SU-DHL-6 (cell line): ENCODE data around the gene WNT4.
A peak's percentile ranks its signal among the peaks of the same experiment; 100 is the strongest.

Experiments used
- H2AFZ ChIP-seq: fragments of 200-600 bp; sonication (generic); 2 replicates; pipeline ENCODE4 v1.6.1; 2014; ENCODE audit warnings: low read depth, mild to moderate bottlenecking, moderate library complexity, mixed read lengths, antibody characterized with exemption, low read length; ENCODE audit not compliant: severe bottlenecking
- H3F3A ChIP-seq: fragments of 200-600 bp; shearing (Covaris generic); 2 replicates; pipeline ENCODE4 v1.6.0; 2016; ENCODE audit warnings: antibody characterized with exemption, mild to moderate bottlenecking; ENCODE audit not compliant: insufficient read depth
- H3K27ac ChIP-seq: fragments of 200-600 bp; sonication (generic); 2 replicates; pipeline ENCODE4 v1.5.1; 2016; ENCODE audit warnings: low read depth, mild to moderate bottlenecking, low read length, moderate library complexity, mixed read lengths
- H3K27me3 ChIP-seq: fragments of 200-600 bp; sonication (generic), shearing (Covaris generic); 2 replicates; pipeline ENCODE4 v1.6.0; 2014; ENCODE audit warnings: mild to moderate bottlenecking, low read length
- H3K36me3 ChIP-seq: fragments of 200-600 bp; sonication (generic); 2 replicates; pipeline ENCODE4 v1.6.1; 2014; ENCODE audit warnings: mild to moderate bottlenecking, low read length, mixed read lengths
- H3K4me2 ChIP-seq: fragments of 300-600, 200-600 bp; shearing (Covaris generic), sonication (generic); 2 replicates; pipeline ENCODE4 v1.6.0; 2014; ENCODE audit warnings: low read length, low read depth, mild to moderate bottlenecking; ENCODE audit not compliant: poor library complexity, severe bottlenecking
- H3K4me3 ChIP-seq: fragments of 200-600 bp; sonication (generic); 2 replicates; pipeline ENCODE4 v1.5.1; 2014; ENCODE audit warnings: antibody characterized with exemption, low read length, mild to moderate bottlenecking, mixed read lengths; ENCODE audit not compliant: insufficient read depth, poor library complexity, severe bottlenecking
- H3K79me2 ChIP-seq: fragments of 200-600 bp; sonication (generic); 2 replicates; pipeline ENCODE4 v1.6.1; 2014; ENCODE audit warnings: mild to moderate bottlenecking, low read length, moderate library complexity; ENCODE audit not compliant: insufficient read depth
- H3K9ac ChIP-seq: fragments of 200-600 bp; sonication (generic); 2 replicates; pipeline ENCODE4 v1.7.0; 2014; ENCODE audit warnings: mild to moderate bottlenecking, low read length
- H3K9me2 ChIP-seq: fragments of 200-600 bp; sonication (generic); replicated peaks from 2 replicates; pipeline ENCODE4 v1.6.1; 2014; ENCODE audit warnings: low read length; ENCODE audit not compliant: insufficient read depth
- H3K9me3 ChIP-seq: fragments of 200-600 bp; sonication (generic); 2 replicates; pipeline ENCODE4 v1.6.1; 2014; ENCODE audit warnings: low read length, mixed read lengths; ENCODE audit not compliant: insufficient read depth
- H4K20me1 ChIP-seq: fragments of 200-600 bp; sonication (generic); 2 replicates; pipeline ENCODE4 v1.6.1; 2014; ENCODE audit warnings: low read depth, mild to moderate bottlenecking, antibody characterized with exemption, low read length, moderate library complexity, mixed read lengths
- EZH2phosphoT487 ChIP-seq: fragments of 200-600 bp; sonication (generic), shearing (Covaris generic); conservative IDR thresholded peaks from 2 replicates; pipeline ENCODE4 v1.6.1; 2018; ENCODE audit warnings: mild to moderate bottlenecking, antibody characterized with exemption, low read length, moderate library complexity, mixed read lengths
- TF ChIP-seq, protein P1 (sequence below): fragments of 200-600 bp; sonication (generic); IDR thresholded peaks from one replicate; pipeline ENCODE4 v1.5.1; 2017; ENCODE audit warnings: antibody characterized with exemption, mild to moderate bottlenecking, low read length, moderate library complexity; ENCODE audit not compliant: insufficient read depth, poor library complexity, severe bottlenecking

WNT4 gene

GRCh38 chr1:22179197-22179803 lies 36.4 kb upstream of the WNT4 start:
- no peak overlapping the region for H3K4me2 ChIP-seq
- no peaks in the 10 kb centered on the region for H3K36me3 ChIP-seq
- TF ChIP-seq, protein P1, sequence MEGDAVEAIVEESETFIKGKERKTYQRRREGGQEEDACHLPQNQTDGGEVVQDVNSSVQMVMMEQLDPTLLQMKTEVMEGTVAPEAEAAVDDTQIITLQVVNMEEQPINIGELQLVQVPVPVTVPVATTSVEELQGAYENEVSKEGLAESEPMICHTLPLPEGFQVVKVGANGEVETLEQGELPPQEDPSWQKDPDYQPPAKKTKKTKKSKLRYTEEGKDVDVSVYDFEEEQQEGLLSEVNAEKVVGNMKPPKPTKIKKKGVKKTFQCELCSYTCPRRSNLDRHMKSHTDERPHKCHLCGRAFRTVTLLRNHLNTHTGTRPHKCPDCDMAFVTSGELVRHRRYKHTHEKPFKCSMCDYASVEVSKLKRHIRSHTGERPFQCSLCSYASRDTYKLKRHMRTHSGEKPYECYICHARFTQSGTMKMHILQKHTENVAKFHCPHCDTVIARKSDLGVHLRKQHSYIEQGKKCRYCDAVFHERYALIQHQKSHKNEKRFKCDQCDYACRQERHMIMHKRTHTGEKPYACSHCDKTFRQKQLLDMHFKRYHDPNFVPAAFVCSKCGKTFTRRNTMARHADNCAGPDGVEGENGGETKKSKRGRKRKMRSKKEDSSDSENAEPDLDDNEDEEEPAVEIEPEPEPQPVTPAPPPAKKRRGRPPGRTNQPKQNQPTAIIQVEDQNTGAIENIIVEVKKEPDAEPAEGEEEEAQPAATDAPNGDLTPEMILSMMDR, result no peak
- TF ChIP-seq EZH2phosphoT487, result no peak
- no peak overlapping the region for H2AFZ ChIP-seq
- no peaks in the 10 kb centered on the region for H4K20me1 ChIP-seq
- no peak overlapping the region for H3K9ac ChIP-seq
- no peaks in the 10 kb centered on the region for H3K79me2 ChIP-seq
- H3K9me2 ChIP-seq, result no peaks in the 10 kb centered on the region
- H3K27me3 ChIP-seq, result no peaks in the 10 kb centered on the region
- no peaks in the 10 kb centered on the region for H3K9me3 ChIP-seq
- no peaks in the 10 kb centered on the region for H3F3A ChIP-seq
- H3K4me3 ChIP-seq, result no peak overlapping the region
- H3K27ac ChIP-seq, result no peak overlapping the region

DNA sequence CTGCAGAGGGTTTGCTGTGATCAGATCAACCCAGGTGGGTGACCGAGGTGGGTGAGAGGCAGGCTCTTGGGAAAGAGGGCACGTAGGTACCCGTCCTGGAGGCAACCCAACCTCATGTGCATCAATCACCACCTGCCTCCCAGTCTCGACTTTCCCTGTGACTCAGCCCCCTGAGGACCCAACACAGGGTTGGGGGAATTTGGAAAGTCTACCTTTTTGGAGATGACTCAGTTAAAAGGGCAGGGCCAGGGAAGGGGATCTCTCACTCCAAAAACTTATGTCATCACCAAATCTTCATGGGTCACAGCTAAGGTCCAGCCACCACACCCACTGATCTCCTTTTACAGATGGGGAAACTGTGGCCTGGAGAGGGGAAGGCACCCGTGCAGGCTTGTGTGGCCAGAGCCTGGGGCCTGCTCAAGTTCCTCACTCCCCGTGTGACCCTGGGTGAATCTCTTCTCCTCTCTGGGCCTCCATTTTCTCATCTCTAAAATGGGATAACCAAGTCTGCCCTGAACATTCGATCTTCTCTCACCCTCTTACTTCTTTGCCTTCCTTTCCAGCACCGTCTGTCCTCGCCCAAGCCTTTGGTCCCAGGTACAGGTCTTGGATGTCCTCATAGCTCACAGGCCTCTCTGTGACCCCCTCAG lies 34.6 kb upstream of the WNT4 start:
- Histone ChIP-seq H3F3A (no peaks in the 10 kb centered on the region), H3K4me2 (no peak overlapping the region), H3K27ac (no peak overlapping the region), H3K79me2 (no peaks in the 10 kb centered on the region), H3K36me3 (no peaks in the 10 kb centered on the region), H3K9ac (no peak overlapping the region), H3K27me3 (no peaks in the 10 kb centered on the region), H4K20me1 (no peaks in the 10 kb centered on the region), H2AFZ (no peak overlapping the region), H3K4me3 (no peak overlapping the region), H3K9me2 (no peaks in the 10 kb centered on the region), H3K9me3 (no peaks in the 10 kb centered on the region)
- TF ChIP-seq, protein P1, result no peak
- TF ChIP-seq EZH2phosphoT487, result no peak

DNA sequence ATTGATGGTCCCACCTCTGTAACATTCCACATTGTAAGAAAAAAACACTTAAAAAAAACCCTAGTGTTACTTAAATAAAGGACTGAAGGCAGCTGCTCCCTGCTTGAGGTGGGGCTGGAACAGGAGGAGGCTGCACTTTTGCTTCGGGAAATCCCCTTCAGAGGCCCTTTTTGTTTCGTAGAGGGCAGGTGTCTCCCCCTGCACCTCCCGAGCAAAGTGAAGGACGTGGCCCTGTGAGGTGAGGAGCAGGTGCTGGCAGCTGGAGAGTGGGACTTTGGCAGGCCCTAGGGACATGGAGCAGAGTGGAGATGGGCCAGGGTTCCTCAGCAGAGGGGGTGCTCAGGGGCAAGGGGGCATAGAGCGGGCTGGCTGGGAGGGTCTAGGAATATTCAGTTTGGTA lies 33.4 kb upstream of the WNT4 start:
- Histone ChIP-seq H3K9me2 (no peaks in the 10 kb centered on the region), H3K27ac (no peak overlapping the region), H3K4me2 (peak overlapping the region; percentile 29), H3K79me2 (no peaks in the 10 kb centered on the region), H3K9me3 (no peaks in the 10 kb centered on the region), H3K4me3 (no peak overlapping the region), H3F3A (no peaks in the 10 kb centered on the region), H3K36me3 (no peaks in the 10 kb centered on the region), H4K20me1 (no peaks in the 10 kb centered on the region), H3K27me3 (no peaks in the 10 kb centered on the region), H2AFZ (no peak overlapping the region), H3K9ac (no peak overlapping the region)
- TF ChIP-seq EZH2phosphoT487, result no peak
- TF ChIP-seq, protein P1, result no peak
